Activated CD8-positive, alpha-beta memory T cell treated with anti-CD3 and anti-CD28 coated beads, Interleukin-2, amount 50 U/mL, for 24 hours (primary cell): ENCODE data around the gene BTRC.

Source experiments
- DNase-seq: peaks from one replicate; pipeline ENCODE4 v3.0.0-alpha.2; 2020; ENCODE audit errors: extremely low read depth

The BTRC gene

GRCh38 chr10:101535949-101536348 is 182.0 kb downstream of the BTRC start:
- DNase-seq, result no peak

GRCh38 chr10:101536800-101537199 is 182.8 kb downstream of the BTRC start:
- no peak for DNase-seq

- no peak for DNase-seq
Observed at GRCh38 chr10:101538446-101538845, 184.5 kb downstream of the BTRC start.

- DNase-seq, result no peak
Observed at GRCh38 chr10:101545898-101546297, 191.9 kb downstream of the BTRC start.

GRCh38 chr10:101550965-101551364 is 197.0 kb downstream of the BTRC start:
- no peak for DNase-seq

GRCh38 chr10:101552442-101552841 is 198.5 kb downstream of the BTRC start:
- no peak for DNase-seq

GRCh38 chr10:101557541-101557940 is 203.6 kb downstream of the BTRC start:
- no peak for DNase-seq

GRCh38 chr10:101558204-101558603 is 204.2 kb downstream of the BTRC start:
- DNase-seq, result no peak

GRCh38 chr10:101558671-101559595 is 205.0 kb downstream of the BTRC start:
- no peak for DNase-seq

GRCh38 chr10:101559596-101560297 is 205.8 kb downstream of the BTRC start:
- DNase-seq, result no peak

- DNase-seq, result no peak
Observed at GRCh38 chr10:101560298-101561067, 206.5 kb downstream of the BTRC start.

- no peak for DNase-seq
Observed at GRCh38 chr10:101561068-101561915, 207.3 kb downstream of the BTRC start.

- DNase-seq, result no peak
Observed at GRCh38 chr10:101562231-101562630, 208.3 kb downstream of the BTRC start.

GRCh38 chr10:101563007-101563406 is 209.0 kb downstream of the BTRC start:
- no peak for DNase-seq

GRCh38 chr10:101563497-101564040 is 209.6 kb downstream of the BTRC start:
- no peak for DNase-seq

- no peak for DNase-seq
Observed at GRCh38 chr10:101564490-101564991, 210.6 kb downstream of the BTRC start.

- no peak for DNase-seq
Observed at GRCh38 chr10:101565370-101565900, 211.5 kb downstream of the BTRC start.

- no peak for DNase-seq
Observed at GRCh38 chr10:101565936-101566332, 212.0 kb downstream of the BTRC start.

- no peak for DNase-seq
Observed at GRCh38 chr10:101566333-101567164, 212.6 kb downstream of the BTRC start.
